ENCODE measurements around the gene ARSD.
"Not testable (repeated sequence)": the region's sequence is repeated elsewhere in the genome, so short reads cannot be mapped to it uniquely, and the experiment has no call there.

The ARSD gene

GRCh38 chrX:2928583-2929434 lies at the start of gene ARSD:
Gene ARSD (minus strand): TSS chrX:2929339. CDS start chrX:2929275, 64 bp downstream.
- peak; percentile 53 for DNase-seq (ENCODE audit: low read depth, low spot score)

- not testable (repeated sequence) for DNase-seq (ENCODE audit: low read depth, low spot score)
These were observed 49.5 kb upstream of the ARSD start for GRCh38 chrX:2978639-2979038.

DNA sequence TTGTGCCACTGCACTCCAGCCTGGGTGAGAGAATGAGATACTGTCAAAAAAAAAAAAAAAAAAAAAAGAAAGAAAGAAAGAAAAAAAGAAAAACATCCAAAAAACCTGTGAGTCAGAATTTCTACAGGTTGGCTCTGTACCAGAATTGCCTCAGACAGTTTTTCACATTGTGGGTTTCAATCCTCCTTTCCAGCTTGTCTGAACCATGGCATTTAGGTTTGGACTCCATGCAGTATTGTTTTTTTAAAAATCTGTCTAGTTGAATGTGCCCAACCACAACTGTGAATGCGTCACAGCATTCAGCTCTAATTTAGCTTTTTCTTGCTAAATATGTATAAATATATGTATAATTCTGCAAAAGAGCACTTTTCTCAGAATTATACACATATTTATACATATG lies 45.8 kb upstream of the ARSD start:
- no peak for DNase-seq (ENCODE audit: low read depth, low spot score)

DNA sequence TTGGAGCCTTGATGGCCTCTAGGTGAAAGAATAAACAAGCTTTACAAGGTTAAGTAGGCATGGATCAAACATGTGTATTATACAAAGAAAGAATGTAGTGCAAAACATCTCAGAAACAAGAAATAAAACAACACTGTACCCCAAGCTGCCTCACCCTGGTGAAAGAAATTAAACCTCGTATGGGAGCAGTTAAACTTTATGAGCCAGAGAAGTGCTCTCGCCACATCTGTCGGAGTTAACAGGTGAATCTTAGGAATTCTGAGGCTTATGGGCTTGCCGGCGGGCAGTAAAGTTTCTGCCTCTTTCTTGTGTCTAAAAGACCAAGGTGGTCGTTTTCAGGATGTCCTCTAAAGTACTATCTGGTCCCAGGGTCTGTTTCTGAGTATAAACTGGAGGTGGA lies 43.3 kb upstream of the ARSD start:
- DNase-seq (ENCODE audit: low read depth, low spot score): no peak

GRCh38 chrX:2969021-2969420 lies 39.9 kb upstream of the ARSD start:
- DNase-seq (ENCODE audit: low read depth, low spot score): no peak

DNA sequence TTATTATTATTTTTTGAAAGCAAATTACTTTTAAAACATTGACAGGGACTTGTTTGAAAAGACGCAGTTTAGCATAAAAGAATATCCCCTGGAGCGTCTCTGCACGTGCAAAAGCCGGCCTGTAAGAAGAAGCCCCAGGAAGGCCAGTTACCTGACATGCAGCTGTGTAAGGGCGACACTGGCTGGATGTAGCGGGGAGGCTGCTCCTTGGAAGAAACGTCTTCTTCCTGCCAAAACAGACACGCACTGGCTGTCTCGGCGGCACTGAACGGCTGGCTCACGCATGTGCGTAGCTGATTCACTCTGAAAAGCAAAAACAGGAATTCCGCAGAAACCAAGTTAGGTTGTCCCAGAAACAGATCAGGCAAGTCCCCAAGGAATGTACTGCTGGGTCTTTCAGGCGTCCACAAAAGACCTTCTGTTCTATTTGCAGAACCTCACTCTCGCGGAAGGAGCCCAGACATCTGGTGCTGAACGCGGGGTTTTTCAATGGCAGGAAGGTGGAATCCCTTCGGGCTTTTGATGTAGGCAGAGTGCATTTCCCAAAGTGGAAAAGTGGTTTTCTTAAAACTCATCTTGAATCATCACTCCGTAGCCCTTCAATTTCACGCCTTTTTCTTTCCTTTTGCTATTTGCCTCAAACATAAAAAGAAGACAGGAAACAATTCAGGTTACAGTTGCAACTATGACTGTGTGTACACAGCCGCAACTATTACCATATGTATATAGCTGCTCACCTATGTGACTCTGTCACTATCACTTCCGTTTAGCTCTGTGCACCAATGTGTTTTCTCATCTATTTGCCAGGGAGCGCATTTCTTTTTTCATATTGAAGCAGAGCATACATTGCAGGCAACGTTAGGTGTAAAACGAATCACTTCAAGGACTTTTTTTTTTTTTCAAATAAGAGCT lies 39.1 kb upstream of the ARSD start:
- no peak for DNase-seq (ENCODE audit: low read depth, low spot score)

DNA sequence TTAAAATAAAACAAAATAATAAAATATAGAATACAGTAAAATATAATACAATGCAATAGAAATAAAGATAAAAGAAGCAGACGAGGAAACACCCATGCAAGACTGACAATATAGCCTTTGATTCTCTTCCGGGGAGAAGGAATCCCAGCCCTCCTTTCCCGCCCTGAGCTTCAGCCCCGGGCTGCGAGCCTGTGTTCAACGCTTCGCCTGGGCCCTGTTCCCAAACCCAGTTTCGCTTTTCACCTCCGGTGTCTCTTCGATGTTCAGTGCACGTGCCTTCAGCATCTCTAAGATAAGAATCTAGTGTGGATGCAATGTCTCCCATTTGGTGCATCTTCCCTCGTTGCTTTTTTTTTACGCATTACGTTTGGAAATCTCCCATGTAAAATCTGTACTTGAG lies 38.4 kb upstream of the ARSD start:
- no peak for DNase-seq (ENCODE audit: low read depth, low spot score)

GRCh38 chrX:2967012-2967411 lies 37.9 kb upstream of the ARSD start:
- DNase-seq (ENCODE audit: low read depth, low spot score): no peak

- no peak for DNase-seq (ENCODE audit: low read depth, low spot score)
These were observed 36.8 kb upstream of the ARSD start for GRCh38 chrX:2965965-2966364.

GRCh38 chrX:2963992-2964794 lies 35.1 kb upstream of the ARSD start:
- not testable (repeated sequence) for DNase-seq (ENCODE audit: low read depth, low spot score)

DNA sequence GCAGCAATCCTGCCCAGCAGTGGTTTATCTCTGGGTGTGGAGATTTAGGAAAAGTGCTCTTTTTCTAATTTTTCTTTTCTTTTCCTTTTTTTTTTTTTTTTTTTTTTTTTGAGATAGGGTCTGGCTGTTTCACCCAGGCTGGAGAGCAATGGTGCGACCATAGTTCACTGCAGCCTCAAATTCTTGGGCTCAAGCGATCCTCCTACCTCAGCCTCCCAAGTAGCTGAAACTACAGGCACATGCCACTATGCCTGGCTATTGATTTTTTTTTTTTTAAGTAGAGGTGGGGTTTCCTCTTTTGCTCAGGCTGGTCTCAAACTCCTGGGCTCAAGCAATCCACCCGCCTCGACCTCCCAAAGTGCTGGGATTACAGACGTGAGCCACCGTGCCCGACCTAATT lies 34.3 kb upstream of the ARSD start:
- not testable (repeated sequence) for DNase-seq (ENCODE audit: low read depth, low spot score)

DNA sequence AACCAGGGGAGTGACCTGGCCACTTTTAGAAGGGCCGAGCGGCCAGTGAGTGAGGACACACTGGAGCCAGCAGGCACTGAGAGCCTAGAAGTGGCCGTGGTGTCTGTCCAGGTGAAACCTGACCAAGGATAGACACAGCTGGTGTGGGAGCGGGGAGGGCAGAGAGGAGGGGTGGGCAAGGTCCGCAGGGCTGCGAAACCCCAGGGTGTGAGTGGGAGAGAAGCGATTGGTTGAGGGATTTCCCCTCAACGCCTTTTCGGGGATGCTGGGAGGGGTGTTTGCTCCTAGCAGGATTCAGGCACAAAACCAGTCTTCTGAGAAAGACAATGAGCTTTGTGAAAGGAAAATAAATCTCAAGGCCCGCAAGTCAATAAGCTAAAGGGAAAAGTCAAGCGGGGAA lies 33.2 kb upstream of the ARSD start:
- no peak for DNase-seq (ENCODE audit: low read depth, low spot score)

DNA sequence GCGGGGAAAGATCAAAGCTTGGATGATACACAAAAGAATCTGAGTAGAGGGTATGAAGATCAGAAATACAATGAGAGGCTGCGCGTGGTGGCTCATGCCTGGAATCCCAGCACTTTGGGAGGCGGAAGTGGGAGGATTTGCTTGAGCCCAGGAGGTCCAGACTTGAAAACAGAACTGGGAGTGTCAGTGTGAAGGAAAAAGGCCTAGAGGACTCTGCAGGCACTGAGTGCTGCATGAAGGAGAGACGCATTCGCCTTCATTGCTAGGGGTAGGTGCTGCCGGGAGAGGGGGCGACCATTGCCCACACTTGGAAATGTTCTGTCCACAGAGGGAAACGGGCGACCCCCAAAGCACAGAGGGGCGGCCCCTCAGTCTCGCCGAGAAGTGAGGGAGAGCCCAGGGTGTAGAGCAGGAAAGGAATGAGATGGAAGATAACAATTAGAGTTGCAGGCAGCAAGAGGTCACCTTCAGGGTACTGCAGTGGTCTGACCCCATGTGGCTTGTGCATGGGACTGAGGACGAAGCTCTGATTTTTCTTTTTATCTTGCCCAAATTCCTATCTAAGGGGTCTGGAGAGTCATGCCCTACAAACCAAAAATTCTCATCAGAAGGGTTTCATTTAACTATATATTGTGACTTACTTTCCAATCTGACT lies 31.8 kb upstream of the ARSD start:
- DNase-seq (ENCODE audit: low read depth, low spot score): no peak

GRCh38 chrX:2958199-2958598 lies 29.1 kb upstream of the ARSD start:
- no peak for DNase-seq (ENCODE audit: low read depth, low spot score)

GRCh38 chrX:2955838-2956237 lies 26.7 kb upstream of the ARSD start:
- DNase-seq (ENCODE audit: low read depth, low spot score): no peak

DNA sequence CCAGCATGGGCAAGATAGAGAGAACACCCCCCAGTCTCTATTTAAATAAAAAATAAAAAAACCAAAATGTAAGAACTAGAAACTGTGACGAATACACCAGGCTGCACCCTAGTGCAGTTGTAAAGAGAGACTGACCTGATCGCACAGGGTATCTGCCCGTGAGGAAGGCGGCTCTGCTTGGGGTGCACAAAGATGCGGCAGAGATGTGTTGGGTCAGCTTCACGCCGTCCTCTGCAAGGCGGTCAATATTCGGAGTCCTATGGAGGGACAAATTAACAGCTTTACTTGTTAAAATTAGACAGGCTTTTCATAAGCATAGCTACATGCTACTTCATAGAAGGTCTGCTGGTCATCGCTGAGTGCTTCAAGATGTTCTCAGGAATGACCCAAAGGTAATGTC lies 26.1 kb upstream of the ARSD start:
- DNase-seq (ENCODE audit: low read depth, low spot score): no peak

DNA sequence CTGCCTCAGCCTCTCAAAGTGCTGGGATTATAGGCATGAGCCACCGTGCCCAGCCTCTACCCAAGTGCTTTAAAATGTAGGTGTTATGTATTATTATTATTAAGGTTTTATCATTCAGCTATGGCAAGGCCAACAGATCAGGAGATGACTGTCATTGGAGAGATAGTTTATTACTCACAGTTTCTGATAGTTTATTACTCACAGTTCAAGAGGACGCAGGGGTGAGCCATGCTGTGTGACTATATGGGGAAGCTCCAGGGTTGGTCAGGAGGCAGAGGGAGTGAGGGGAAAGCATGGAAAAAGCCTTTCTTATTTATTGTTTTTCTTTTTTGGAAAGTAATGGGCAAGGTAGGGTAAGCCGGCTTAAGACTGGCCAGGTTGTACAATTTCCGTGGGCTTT lies 25.4 kb upstream of the ARSD start:
- DNase-seq (ENCODE audit: low read depth, low spot score): no peak

DNA sequence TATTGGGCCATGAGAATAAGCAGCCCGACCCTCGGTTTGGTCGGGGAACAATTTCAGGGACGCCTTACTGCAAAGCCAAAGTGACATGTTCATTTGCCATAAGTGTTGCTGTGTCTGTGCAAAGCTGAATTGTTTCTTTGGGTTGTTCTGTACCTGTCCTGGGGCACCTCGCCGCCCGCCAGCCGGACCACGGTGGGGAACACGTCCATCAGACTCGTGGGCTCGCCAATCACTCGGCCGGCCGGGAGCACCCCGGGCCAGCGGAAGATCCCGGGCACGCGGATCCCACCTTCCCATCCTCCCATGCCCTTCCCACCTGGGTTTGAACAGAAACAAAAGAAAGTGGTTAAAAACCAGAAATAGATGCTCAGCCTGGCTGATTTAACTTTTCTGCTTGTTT lies 8.8 kb upstream of the ARSD start:
- not testable (repeated sequence) for DNase-seq (ENCODE audit: low read depth, low spot score)

- DNase-seq (ENCODE audit: low read depth, low spot score): no peak
These were observed 5.9 kb upstream of the ARSD start for GRCh38 chrX:2934715-2935710.

All from brain pericyte (primary cell).